Posterior vena cava (tissue), 2 donors: ENCODE measurements around the gene SMIM22. TPM values are rescaled to one million over a fixed set of nuclear protein-coding genes. Genes with fewer than 3 reads are reported as not detected.

Experiments
- DNase-seq: peaks from one replicate; pipeline ENCODE4 v3.0.0-alpha.2; 2020; ENCODE audit warnings: low spot score
- intact Hi-C, 2 donors: fragments of 100-400 bp; cut with DNase I; formaldehyde crosslinking; loops; one replicate each; pipeline versions ENCODE4 v1.14.1 to v1.14.2; 2022 to 2023
- total RNA-seq, 2 donors: library from RNA; stranded (reverse); fragmentation: NEBNext Ultra II Directional; extraction: Animal tissue kit (Norgen Biotek cat#: 25700); gene quantifications; one replicate each; pipeline ENCODE4 v1.2.1, GENCODE V29; 2021
- donor health status: DM: yes; HTN: yes; CAD: no.
- donor health status: DM: yes; HTN: yes; CAD: no.

The SMIM22 gene
- total RNA-seq, 2 donors from 2014 or later, result not detected

- no peak for DNase-seq
- intact Hi-C loops, result no loop called here
These were observed 10.1 kb downstream of the SMIM22 start for GRCh38 chr16:4805231-4805630.

DNA sequence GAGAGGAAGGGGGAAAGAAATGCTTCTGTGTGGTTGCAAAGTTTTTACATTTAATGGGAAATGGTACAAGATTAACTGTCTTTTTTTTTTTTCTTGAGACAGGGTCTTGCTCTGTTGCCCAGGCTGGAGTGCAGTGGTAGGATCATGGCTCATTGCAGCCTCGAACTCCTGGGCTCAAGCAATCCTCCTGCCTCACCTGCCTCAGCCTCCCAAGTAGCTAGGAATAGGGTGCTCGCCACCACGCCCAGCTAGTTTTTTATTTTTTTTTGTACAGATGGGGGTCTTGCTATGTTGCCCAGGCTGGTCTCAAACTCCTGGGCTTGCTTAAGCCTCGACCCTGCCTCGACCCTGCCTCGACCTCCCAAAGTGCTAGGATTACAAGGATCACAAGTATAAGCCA lies 11.1 kb downstream of the SMIM22 start:
- DNase-seq, result no peak
- intact Hi-C loops, result no loop called here

DNA sequence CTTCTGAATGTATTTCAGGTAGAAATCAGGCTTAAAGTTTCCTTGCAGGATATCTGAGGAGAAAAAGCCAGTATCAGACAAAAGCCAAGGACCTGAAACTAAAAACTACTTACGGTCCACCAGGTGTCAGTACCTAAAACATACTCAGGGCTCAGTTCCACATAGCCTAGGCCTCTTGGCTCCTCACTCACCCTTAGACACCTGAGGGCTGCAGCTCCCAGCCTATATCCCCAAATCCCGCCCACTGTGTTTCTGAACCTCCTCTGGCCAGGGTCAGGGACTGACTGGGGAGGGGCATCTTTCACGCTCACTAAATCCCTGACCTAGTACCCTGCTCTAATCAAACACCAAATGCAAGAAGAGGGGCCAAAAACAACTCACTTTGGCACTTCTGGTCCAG lies 16.1 kb downstream of the SMIM22 start:
- DNase-seq, result no peak
- intact Hi-C loops, result no loop called here

GRCh38 chr16:4811773-4812172 lies 16.6 kb downstream of the SMIM22 start:
- no peak for DNase-seq
- intact Hi-C loops, result no loop called here

GRCh38 chr16:4813251-4814003 lies 18.3 kb downstream of the SMIM22 start:
- no peak for DNase-seq
- intact Hi-C loops, result no loop called here

- intact Hi-C loops, result no loop called here
- no peak for DNase-seq
These were observed 18.9 kb downstream of the SMIM22 start for GRCh38 chr16:4814046-4814445.

- DNase-seq, result no peak
- intact Hi-C loops, result no loop called here
These were observed 19.5 kb downstream of the SMIM22 start for GRCh38 chr16:4814542-4815173.

GRCh38 chr16:4820652-4821051 lies 25.5 kb downstream of the SMIM22 start:
- DNase-seq, result no peak
- intact Hi-C loops, result no loop called here

GRCh38 chr16:4825196-4825595 lies 30.0 kb downstream of the SMIM22 start:
- intact Hi-C loops, result no loop called here
- DNase-seq, result peak; percentile 14

- DNase-seq, result peak; percentile 11
- intact Hi-C loops, result no loop called here
These were observed 31.4 kb downstream of the SMIM22 start for GRCh38 chr16:4826526-4826925.

- peak; percentile 68 for DNase-seq
- intact Hi-C loops, result no loop called here
These were observed 31.8 kb downstream of the SMIM22 start for GRCh38 chr16:4826980-4827379.

DNA sequence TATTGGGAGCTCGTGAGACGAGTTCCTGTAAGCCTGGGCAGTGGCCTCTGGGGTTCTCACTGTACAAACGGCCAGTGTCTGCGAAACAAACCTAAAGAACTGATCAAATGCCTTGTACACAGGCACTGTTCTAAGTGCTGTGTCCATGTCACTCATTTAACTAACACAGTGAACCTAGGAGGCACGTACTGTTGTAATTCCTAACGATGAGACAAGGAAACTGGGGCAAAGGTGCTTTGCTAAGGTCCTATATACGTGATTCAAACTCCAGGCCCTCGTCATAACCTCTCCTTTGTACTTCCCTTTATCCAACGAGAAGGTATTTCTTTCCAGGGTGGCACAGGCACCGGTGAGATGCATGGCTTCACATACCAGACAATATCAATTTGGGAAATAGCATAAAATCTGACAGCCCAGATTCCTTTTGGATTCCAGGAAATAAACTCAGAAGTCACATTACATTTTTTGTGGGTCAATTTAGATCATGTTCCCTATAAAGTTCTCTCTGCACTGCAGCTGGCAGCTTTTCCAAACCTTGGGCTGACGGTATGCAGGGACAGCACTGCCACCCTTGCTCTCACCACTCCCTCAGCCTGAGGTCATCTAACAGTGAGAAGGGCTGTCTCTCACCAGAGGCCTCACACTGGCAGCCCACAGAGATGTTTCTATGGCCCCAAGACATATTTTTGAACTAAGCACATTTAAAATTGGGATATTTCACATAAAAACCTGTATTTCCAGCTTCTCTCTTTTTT lies 33.6 kb downstream of the SMIM22 start:
- peak; percentile 20 for DNase-seq
- intact Hi-C loops, result no loop called here

DNA sequence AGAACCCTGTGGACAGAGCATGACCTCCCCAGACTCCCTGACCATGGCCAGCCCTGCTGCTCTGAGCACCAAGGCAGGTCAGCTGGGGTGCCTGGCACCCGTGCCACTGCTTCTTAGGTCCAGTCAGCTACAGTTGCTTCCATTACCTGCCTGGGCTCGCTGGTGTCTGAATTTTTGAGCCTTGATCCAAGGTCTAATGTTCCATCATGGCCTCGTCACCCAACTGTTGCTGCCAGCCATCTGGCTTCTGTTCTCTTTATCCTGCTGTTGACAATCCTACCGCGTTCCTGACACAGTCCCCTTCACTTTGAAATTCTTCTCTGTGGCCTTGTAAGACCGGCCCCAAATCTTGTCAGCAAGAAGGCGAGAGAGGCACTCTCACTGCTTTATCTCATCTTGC lies 35.2 kb downstream of the SMIM22 start:
- intact Hi-C loops, result no loop called here
- DNase-seq, result no peak

DNA sequence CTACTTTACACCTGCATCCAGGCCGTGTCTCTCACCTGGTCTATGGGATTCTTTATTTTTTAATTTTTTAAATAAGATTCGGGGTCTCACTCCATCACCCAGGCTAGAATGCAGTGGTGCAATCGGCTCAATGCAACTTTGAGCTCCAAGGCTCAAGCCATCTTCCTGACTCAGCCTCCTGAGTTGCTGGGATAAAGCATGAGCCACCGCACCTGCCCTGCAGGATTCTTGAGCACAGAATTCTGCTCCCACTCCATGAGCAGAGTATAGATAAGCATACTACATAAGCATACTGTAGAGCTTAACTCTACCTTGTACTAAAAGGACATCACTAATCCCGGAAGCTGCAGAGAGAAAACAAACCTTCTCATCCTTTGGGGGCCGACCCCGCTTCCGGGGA lies 36.4 kb downstream of the SMIM22 start:
- no peak for DNase-seq
- intact Hi-C loops, result no loop called here

GRCh38 chr16:4832698-4833343 lies 37.7 kb downstream of the SMIM22 start:
- intact Hi-C loops, result no loop called here
- DNase-seq, result no peak

GRCh38 chr16:4833584-4833983 lies 38.4 kb downstream of the SMIM22 start:
- no peak for DNase-seq
- intact Hi-C loops, result no loop called here

- DNase-seq, result no peak
- intact Hi-C loops, result no loop called here
These were observed 41.6 kb downstream of the SMIM22 start for GRCh38 chr16:4836727-4837126.

GRCh38 chr16:4837733-4838501 lies 42.7 kb downstream of the SMIM22 start:
- no peak for DNase-seq
- intact Hi-C loops, result no loop called here

DNA sequence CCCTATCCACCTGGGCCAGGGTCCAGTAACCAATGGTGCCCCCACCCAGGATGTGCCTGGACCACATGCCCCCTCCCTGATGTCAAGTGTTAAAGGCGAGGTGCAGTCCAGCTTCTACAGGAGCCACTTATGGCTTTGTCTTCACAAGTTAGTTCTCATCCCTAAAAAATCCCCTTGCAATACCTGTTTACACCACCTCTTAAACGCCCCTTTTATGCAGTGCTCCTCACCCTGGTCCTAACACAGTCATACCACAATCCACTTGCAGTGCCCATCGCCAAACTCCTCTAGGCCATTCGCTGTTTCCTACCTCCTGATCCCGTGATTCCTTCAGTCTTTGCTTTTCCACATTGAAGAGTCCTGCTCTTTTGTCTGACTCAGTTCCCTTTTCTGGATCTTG lies 44.8 kb downstream of the SMIM22 start:
- no peak for DNase-seq
- intact Hi-C loops, result no loop called here
